ENCODE measurements around the gene VPS8. TPM values are rescaled to one million over a fixed set of nuclear protein-coding genes. Genes with fewer than 3 reads are reported as not detected.

VPS8 gene
- total RNA-seq, 1 experiment from 2014 or later: 33.8 TPM

DNA sequence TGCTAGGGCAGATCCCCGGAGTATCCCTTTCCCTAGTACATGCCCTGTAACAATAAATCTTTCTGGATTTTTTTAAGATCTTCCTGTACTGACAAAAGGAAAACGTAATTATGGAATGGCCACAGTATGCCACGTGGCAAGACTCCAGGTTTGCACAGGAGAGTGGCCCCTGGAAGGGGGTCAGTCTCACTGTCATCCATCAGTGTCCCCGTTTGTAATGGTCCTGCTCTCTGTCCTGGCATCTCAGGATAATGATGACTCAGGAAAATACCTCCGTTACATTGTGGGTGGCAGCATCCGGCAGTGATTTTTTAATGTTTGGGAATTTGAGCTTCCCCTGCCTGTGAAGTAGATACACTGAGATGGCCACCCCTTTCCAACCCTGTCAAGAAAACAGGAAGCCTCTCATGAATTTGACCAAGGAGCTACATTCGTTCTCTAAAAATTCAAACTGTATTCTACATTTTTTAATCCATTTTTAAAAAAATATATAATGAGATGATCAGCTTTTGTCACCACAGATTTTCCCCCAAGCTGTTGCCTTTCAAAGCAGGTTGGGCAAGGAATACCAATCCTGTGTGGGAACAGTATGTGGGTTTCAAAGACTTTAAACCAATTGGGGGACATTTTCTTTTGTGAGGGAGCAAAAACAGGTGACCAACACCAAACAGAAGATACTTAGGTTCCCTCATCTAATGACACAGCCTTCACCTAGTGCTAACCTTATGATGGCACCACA lies 230.5 kb downstream of the VPS8 start:
- no TSS peak for BruUV-seq (replicated peaks)
- Mint-ChIP-seq H3K36me3 (ENCODE audit: insufficient read depth, unreplicated experiment) (no peaks in the 10 kb centered on the region), H3K27ac (ENCODE audit: low read depth, unreplicated experiment) (no peak overlapping the region), H3K4me1 (ENCODE audit: insufficient read depth, unreplicated experiment) (peaks cover 19% of the 10 kb centered on the region), H3K9me3 (ENCODE audit: unreplicated experiment) (peaks cover 3% of the 10 kb centered on the region), H3K27me3 (ENCODE audit: insufficient read depth, unreplicated experiment) (no peaks in the 10 kb centered on the region), H3K4me3 (ENCODE audit: unreplicated experiment) (no peak overlapping the region)
- DNase-seq (ENCODE audit: unreplicated experiment): no peak
- POLR2A ChIA-PET: no interaction called here
- intact Hi-C loops (cut with micrococcal nuclease): no loop called here
- CTCF ChIA-PET: interaction anchor here (0.6 to 1.0 kb wide), 2 partner anchors 43 to 136 kb away, joined by 3 read pairs; no protein-coding TSS in a partner anchor
- TF ChIP-seq, protein P1, sequence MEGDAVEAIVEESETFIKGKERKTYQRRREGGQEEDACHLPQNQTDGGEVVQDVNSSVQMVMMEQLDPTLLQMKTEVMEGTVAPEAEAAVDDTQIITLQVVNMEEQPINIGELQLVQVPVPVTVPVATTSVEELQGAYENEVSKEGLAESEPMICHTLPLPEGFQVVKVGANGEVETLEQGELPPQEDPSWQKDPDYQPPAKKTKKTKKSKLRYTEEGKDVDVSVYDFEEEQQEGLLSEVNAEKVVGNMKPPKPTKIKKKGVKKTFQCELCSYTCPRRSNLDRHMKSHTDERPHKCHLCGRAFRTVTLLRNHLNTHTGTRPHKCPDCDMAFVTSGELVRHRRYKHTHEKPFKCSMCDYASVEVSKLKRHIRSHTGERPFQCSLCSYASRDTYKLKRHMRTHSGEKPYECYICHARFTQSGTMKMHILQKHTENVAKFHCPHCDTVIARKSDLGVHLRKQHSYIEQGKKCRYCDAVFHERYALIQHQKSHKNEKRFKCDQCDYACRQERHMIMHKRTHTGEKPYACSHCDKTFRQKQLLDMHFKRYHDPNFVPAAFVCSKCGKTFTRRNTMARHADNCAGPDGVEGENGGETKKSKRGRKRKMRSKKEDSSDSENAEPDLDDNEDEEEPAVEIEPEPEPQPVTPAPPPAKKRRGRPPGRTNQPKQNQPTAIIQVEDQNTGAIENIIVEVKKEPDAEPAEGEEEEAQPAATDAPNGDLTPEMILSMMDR (IDR thresholded peaks at IDR 0.05; ENCODE audit: unreplicated experiment): no peak

DNA sequence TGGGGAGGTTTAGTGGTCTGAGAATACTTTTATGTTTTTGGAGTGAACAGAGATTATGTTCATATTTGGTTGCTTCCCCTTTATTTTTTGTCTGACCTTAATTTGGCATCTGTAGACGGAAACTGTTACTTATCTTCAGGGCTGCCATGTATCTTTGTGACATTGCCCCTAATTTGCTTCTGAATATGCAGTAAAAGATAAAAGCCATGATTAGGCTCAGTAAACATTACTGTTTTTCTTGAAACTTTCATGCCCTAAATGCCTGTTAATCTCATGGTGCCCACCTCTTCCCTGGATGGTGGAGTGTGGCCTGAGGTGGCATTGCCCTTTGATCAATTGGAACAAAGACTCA lies 234.2 kb downstream of the VPS8 start:
- Mint-ChIP-seq H3K9me3 (ENCODE audit: unreplicated experiment) (no peaks in the 10 kb centered on the region), H3K27ac (ENCODE audit: low read depth, unreplicated experiment) (peak overlapping the region; percentile 39), H3K36me3 (ENCODE audit: insufficient read depth, unreplicated experiment) (peaks cover 5% of the 10 kb centered on the region), H3K27me3 (ENCODE audit: insufficient read depth, unreplicated experiment) (no peaks in the 10 kb centered on the region), H3K4me3 (ENCODE audit: unreplicated experiment) (no peak overlapping the region), H3K4me1 (ENCODE audit: insufficient read depth, unreplicated experiment) (peaks cover 19% of the 10 kb centered on the region)
- ChIA-PET POLR2A (no interaction called here), CTCF (interaction anchor here (0.6 kb wide), 1 partner anchor 1496 kb away, joined by 3 read pairs; no protein-coding TSS in a partner anchor)
- TF ChIP-seq, protein P1 (IDR thresholded peaks at IDR 0.05; ENCODE audit: unreplicated experiment): no peak
- no TSS peak for BruUV-seq (replicated peaks)
- intact Hi-C loops (cut with micrococcal nuclease): no loop called here
- no peak for DNase-seq (ENCODE audit: unreplicated experiment)

DNA sequence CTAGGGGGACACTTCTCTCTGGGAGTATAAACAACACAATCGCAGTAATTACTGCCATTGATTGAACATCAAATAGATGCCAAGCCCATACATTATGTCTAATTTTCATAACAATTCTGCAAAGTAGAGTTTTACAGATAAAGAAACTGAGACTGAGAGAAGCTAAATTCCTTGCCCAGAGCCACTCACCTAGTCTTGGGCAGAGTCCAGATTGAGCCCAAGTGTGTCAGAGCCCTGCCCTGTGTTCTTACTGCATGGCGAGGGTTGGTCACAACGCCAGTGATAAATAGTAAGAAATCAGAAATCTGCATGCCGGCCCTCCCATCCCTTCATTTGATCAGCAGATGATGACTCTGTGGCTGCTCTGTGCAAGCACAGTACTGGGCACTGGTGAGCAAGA lies 234.6 kb downstream of the VPS8 start:
- Mint-ChIP-seq H3K4me3 (ENCODE audit: unreplicated experiment) (no peak overlapping the region), H3K27me3 (ENCODE audit: insufficient read depth, unreplicated experiment) (no peaks in the 10 kb centered on the region)

DNA sequence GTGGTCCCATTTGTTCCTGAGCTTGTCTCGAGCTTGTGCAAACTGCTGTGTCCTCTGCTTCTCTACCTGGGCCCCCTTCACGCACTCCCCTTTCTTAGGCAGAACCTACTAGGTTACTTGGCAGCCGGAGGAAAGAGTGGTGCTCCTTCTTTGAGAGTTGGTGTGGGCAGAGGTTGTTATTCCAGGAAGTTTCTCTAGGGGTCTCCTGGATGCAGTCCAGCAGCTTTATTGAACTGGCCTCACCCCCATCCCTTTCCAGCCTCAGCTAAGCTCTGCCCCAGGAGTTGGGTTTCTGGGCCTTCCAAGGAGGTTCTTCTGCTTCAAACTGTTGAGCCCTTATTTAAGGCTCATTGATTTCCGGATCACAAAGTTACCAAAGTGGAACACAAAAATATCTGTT lies 237.7 kb downstream of the VPS8 start:
- TF ChIP-seq, protein P1 (IDR thresholded peaks at IDR 0.05; ENCODE audit: unreplicated experiment): no peak
- no TSS peak for BruUV-seq (replicated peaks)
- ChIA-PET CTCF (no interaction called here), POLR2A (no interaction called here)
- no peak for DNase-seq (ENCODE audit: unreplicated experiment)
- Mint-ChIP-seq H3K27ac (ENCODE audit: low read depth, unreplicated experiment) (no peak overlapping the region), H3K36me3 (ENCODE audit: insufficient read depth, unreplicated experiment) (peaks cover 21% of the 10 kb centered on the region), H3K9me3 (ENCODE audit: unreplicated experiment) (peaks cover 4% of the 10 kb centered on the region), H3K4me3 (ENCODE audit: unreplicated experiment) (no peak overlapping the region), H3K27me3 (ENCODE audit: insufficient read depth, unreplicated experiment) (no peaks in the 10 kb centered on the region), H3K4me1 (ENCODE audit: insufficient read depth, unreplicated experiment) (peaks cover 15% of the 10 kb centered on the region)
- intact Hi-C loops (cut with micrococcal nuclease): no loop called here

More for the DNA sequence above, 234.6 kb downstream of the VPS8 start:
- no TSS peak for BruUV-seq (replicated peaks)
- intact Hi-C loops (cut with micrococcal nuclease): no loop called here
- DNase-seq (ENCODE audit: unreplicated experiment): no peak
- POLR2A ChIA-PET: no interaction called here
- Mint-ChIP-seq H3K36me3 (ENCODE audit: insufficient read depth, unreplicated experiment) (peaks cover 7% of the 10 kb centered on the region), H3K4me1 (ENCODE audit: insufficient read depth, unreplicated experiment) (peaks cover 19% of the 10 kb centered on the region), H3K9me3 (ENCODE audit: unreplicated experiment) (no peaks in the 10 kb centered on the region), H3K27ac (ENCODE audit: low read depth, unreplicated experiment) (no peak overlapping the region)
- TF ChIP-seq, protein P1 (IDR thresholded peaks at IDR 0.05; ENCODE audit: unreplicated experiment): no peak
- CTCF ChIA-PET: interaction anchor here (0.6 kb wide), 1 partner anchor 1496 kb away, joined by 3 read pairs; no protein-coding TSS in a partner anchor
